Adrenal gland (tissue), 12 donors: Measurements from ENCODE around the gene IFNL4. TPM values are rescaled to one million over a fixed set of nuclear protein-coding genes. Genes with fewer than 3 reads are reported as not detected.

Experiments
- DNase-seq, 7 donors: peaks; one replicate each; pipeline ENCODE4 v3.0.0-alpha.2; 2019 to 2020
- H3K27ac ChIP-seq, 5 donors: fragments of 200-600 bp; sonication (generic) in 4 of 5; 1 replicate in 3 of 5; 2 replicates in 2 of 5; pipeline versions ENCODE4 v1.5.1 to v1.8.0; 2016 to 2020; ENCODE audit warnings: mild to moderate bottlenecking in 1 of 5
- H3K27me3 ChIP-seq: fragments of 200-600 bp; 2 replicates; pipeline ENCODE4 v1.8.0; 2021
- H3K36me3 ChIP-seq, 2 donors: fragments of 200-600 bp; replicated peaks in 1 of 2; 1 replicate in 1 of 2; 2 replicates in 1 of 2; pipeline versions ENCODE4 v1.5.1 to v1.8.0; 2018 to 2022
- H3K4me1 ChIP-seq, 2 donors: fragments of 200-600 bp; replicated peaks in 1 of 2; 1 replicate in 1 of 2; 2 replicates in 1 of 2; pipeline versions ENCODE4 v1.5.1 to v1.8.0; 2018 to 2021
- H3K4me3 ChIP-seq, 4 donors: fragments of 200-600 bp; sonication (generic) in 3 of 4; one replicate each; pipeline ENCODE4 v1.5.1; 2016 to 2018
- H3K9me3 ChIP-seq, 3 donors: fragments of 200-600 bp; sonication (generic) in 1 of 3; replicated peaks in 1 of 3; 1 replicate in 2 of 3; 2 replicates in 1 of 3; pipeline versions ENCODE4 v1.5.1 to v1.8.0; 2016 to 2021
- CTCF ChIP-seq, 6 experiments: fragments of 450-650 bp in 4 of 6; fragments of 200-600 bp in 2 of 6; sonication (generic) in 1 of 6; IDR thresholded peaks; 1 replicate in 5 of 6; 2 replicates in 1 of 6; pipeline versions ENCODE4 v1.5.1 to v1.8.0; 2016 to 2021; ENCODE audit warnings: antibody characterized with exemption in 6 of 6, mild to moderate bottlenecking in 2 of 6, moderate library complexity in 1 of 6
- POLR2A ChIP-seq, 2 donors: fragments of 450-650 bp; IDR thresholded peaks; one replicate each; pipeline ENCODE4 v1.6.1; 2017; ENCODE audit warnings: antibody characterized with exemption in 2 of 2, mild to moderate bottlenecking in 2 of 2, moderate library complexity in 1 of 2
- WGBS, 4 donors: extraction: QIAGEN DNeasy Blood & Tissue Kit in 2 of 4; methylation state at CpG; one replicate each; pipeline versions ENCODE4 v1.1.5 to v1.1.7; 2013 to 2017; 5-methylcytosine and 5-hydroxymethylcytosine counted together
- intact Hi-C, 2 donors: fragments of 100-400 bp; cut with DNase I; formaldehyde crosslinking; loops; one replicate each; pipeline versions ENCODE4 v1.14.1 to v1.15.0; 2022 to 2023
- polyA plus RNA-seq, 3 donors: library from polyadenylated mRNA; stranded (reverse); fragments of 200-250 nt in 2 of 3; fragments of 350-450 nt in 1 of 3; fragmentation: Illumina TruSeq in 1 of 3; extraction: RNeasy Lipid Tissue Mini Kit (QIAGEN cat#74804) in 1 of 3; gene quantifications; one replicate each; pipeline ENCODE4 v1.2.3, GENCODE V29; 2013 to 2014
- total RNA-seq, 9 donors: library from RNA; depleted of rRNA in 4 of 9; stranded (reverse); fragments of >200 nt in 4 of 9; fragments of 120-200 nt in 1 of 9; fragmentation: NEBNext Ultra II Directional in 1 of 9; extraction: Animal tissue kit (Norgen Biotek cat#: 25700) in 1 of 9; gene quantifications; one replicate each; pipeline versions ENCODE4 v1.1.0 to v1.2.4, GENCODE V29; 2013 to 2023
- donor health status: healthy with polysubstance abuse.
- donor health status: Bipolar disorder and iron deficiency.
- donor health status: DM: yes; HTN: yes; CAD: no.
- donor health status: DM: no; HTN: no; CAD: no.
- donor health status: DM: no; HTN: no; CAD: no.
- donor health status: DM: yes; HTN: yes; CAD: no.

The IFNL4 gene
- total and polyA plus RNA-seq, 12 donors: not detected

GRCh38 chr19:39211731-39212374 lies 36.8 kb downstream of the IFNL4 start:
- H3K27ac ChIP-seq: no peak overlapping the region
- no peak for DNase-seq
- H3K4me1 ChIP-seq: no peaks in the 10 kb centered on the region
- intact Hi-C loops: no loop called here
- no peaks in the 10 kb centered on the region for H3K36me3 ChIP-seq
- H3K27me3 ChIP-seq: peaks cover 4% of the 10 kb centered on the region
- 79 to 86% (median 83%) methylated on average over 11 to 13 of the region's 13 CpGs for WGBS, 4 donors
- H3K9me3 ChIP-seq: no peaks in the 10 kb centered on the region
- H3K4me3 ChIP-seq: no peak overlapping the region
- TF ChIP-seq POLR2A (IDR thresholded peaks at IDR 0.05) (no peak), CTCF (IDR thresholded peaks at IDR 0.05) (no peak)

- intact Hi-C loops: loop anchor here in 1 of 2 donors (10.0 kb wide), 1 partner anchor 116 kb away; the partner anchor contains the start of gene LRFN1
- no peak for DNase-seq
- no peaks in the 10 kb centered on the region for H3K4me1 ChIP-seq
- WGBS, 4 donors: 37 to 61% (median 56%) methylated on average over 5 to 7 of the region's 7 CpGs
- H3K27me3 ChIP-seq: peaks cover 1% of the 10 kb centered on the region
- no peak for TF ChIP-seq POLR2A (IDR thresholded peaks at IDR 0.05)
- no peaks in the 10 kb centered on the region for H3K36me3 ChIP-seq
- H3K4me3 ChIP-seq: no peak overlapping the region
- no peak overlapping the region for H3K27ac ChIP-seq
- no peaks in the 10 kb centered on the region for H3K9me3 ChIP-seq
These were observed 39.5 kb downstream of the IFNL4 start for GRCh38 chr19:39209196-39209595.

GRCh38 chr19:39208175-39208795 lies 40.4 kb downstream of the IFNL4 start:
- no peak overlapping the region for H3K27ac ChIP-seq
- no peaks in the 10 kb centered on the region for H3K9me3 ChIP-seq
- no peak for DNase-seq
- intact Hi-C loops: loop anchor here in 1 of 2 donors (10.0 kb wide), 1 partner anchor 117 kb away; the partner anchor contains the start of gene LRFN1
- TF ChIP-seq CTCF (IDR thresholded peaks at IDR 0.05) (no peak), POLR2A (IDR thresholded peaks at IDR 0.05) (no peak)
- WGBS, 4 donors: 74 to 82% (median 81%) methylated on average over 7 to 9 of the region's 9 CpGs
- no peak overlapping the region for H3K4me3 ChIP-seq
- no peaks in the 10 kb centered on the region for H3K36me3 ChIP-seq
- peaks cover 5% of the 10 kb centered on the region for H3K27me3 ChIP-seq
- no peaks in the 10 kb centered on the region for H3K4me1 ChIP-seq

GRCh38 chr19:39207293-39207836 lies 41.3 kb downstream of the IFNL4 start:
- WGBS, 4 donors: 58 to 71% (median 66%) methylated on average over 6 of the region's 6 CpGs
- intact Hi-C loops: loop anchor here in 1 of 2 donors (10.0 kb wide), 1 partner anchor 117 kb away; the partner anchor contains the start of gene LRFN1
- Histone ChIP-seq H3K9me3 (no peaks in the 10 kb centered on the region), H3K27ac (no peak overlapping the region), H3K4me1 (no peaks in the 10 kb centered on the region), H3K27me3 (peaks cover 5% of the 10 kb centered on the region), H3K36me3 (no peaks in the 10 kb centered on the region), H3K4me3 (no peak overlapping the region)
- TF ChIP-seq CTCF (IDR thresholded peaks at IDR 0.05) (no peak), POLR2A (IDR thresholded peaks at IDR 0.05) (no peak)
- DNase-seq: no peak
